ENCODE results near the gene ABTB2. TPM values are rescaled to one million over a fixed set of nuclear protein-coding genes. Genes with fewer than 3 reads are reported as not detected.

Gene ABTB2
- total and polyA plus RNA-seq, 10 of the 15 experiments (the other 5 are each of a cell fraction or from before 2014, with no cell fraction given) = 0.13 to 2.1 (median 0.72) TPM

DNA sequence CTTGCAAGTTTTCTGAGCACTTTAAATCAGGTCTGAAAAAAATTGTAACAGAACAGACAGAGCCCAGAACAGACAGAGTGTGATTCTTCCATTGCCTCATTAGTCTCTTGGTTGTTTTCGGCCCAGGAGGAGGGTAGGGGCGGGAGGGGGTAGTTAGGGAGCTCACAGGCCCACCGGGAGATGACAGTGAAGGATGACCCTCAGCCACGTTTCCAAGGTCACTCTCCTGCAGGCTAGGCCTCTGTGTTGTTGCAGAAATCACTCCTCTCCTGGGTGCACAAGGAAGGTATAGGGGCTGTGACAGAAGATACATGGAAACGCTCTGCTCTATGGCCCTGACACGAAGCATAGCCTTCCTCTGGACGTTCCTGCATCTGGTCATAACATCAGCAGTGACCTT, 69.3 kb downstream of the ABTB2 start:
- Histone ChIP-seq H3K9ac (ENCODE audit: control insufficient read depth, insufficient read depth, low read length) (no peak overlapping the region), H3K27me3 (replicated peaks in 1 of 2; ENCODE audit: control insufficient read depth in 2 of 2, insufficient read depth in 2 of 2, low read length in 1 of 2) (no peaks in the 10 kb centered on the region), H3K4me2 (ENCODE audit: control insufficient read depth, insufficient read depth) (no peak overlapping the region), H3K9me3 (replicated peaks; ENCODE audit: control insufficient read depth, insufficient read depth, low read length) (no peaks in the 10 kb centered on the region), H3K27ac (ENCODE audit: control insufficient read depth, insufficient read depth) (no peak overlapping the region), H3K36me3 (ENCODE audit: control insufficient read depth in 2 of 2, insufficient read depth in 2 of 2, low read length in 1 of 2) (no peaks in the 10 kb centered on the region), H2AFZ (ENCODE audit: control insufficient read depth, low read depth, low read length) (no peak overlapping the region), H3K79me2 (ENCODE audit: control insufficient read depth, insufficient read depth, low read length) (no peaks in the 10 kb centered on the region), H3K4me3 (no peak overlapping the region), H3K4me1 (ENCODE audit: control insufficient read depth, insufficient read depth, low read length) (no peaks in the 10 kb centered on the region), H4K20me1 (ENCODE audit: control insufficient read depth, insufficient read depth) (no peaks in the 10 kb centered on the region)
- no peak for ATAC-seq
- ChIA-PET SMC1A (ENCODE audit: uncharacterized antibody, unreplicated experiment) (interaction anchor here (1.3 to 1.5 kb wide), 2 partner anchors 11 to 113 kb away, joined by 3 to 4 read pairs; no protein-coding TSS in a partner anchor), CTCF (no interaction called here), RAD21 (ENCODE audit: unreplicated experiment) (interaction anchor here (0.6 kb wide), 1 partner anchor 89 kb away, joined by 4 read pairs; no protein-coding TSS in a partner anchor), POLR2A (interaction anchor here (0.6 kb wide), 1 partner anchor 14 kb away, joined by 3 read pairs; no protein-coding TSS in a partner anchor)
- no peak for DNase-seq (ENCODE audit: low read depth, low spot score)
- intact Hi-C loops (cut with micrococcal nuclease; ENCODE audit: unreplicated experiment) (no loop called here), in situ Hi-C loops (cut with MboI) (no loop called here)
- WGBS (ENCODE audit: insufficient coverage, insufficient replicate concordance, low lambda C conversion rate, missing lambda C conversion rate) = 53% methylated on average over 6 of the region's 7 CpGs
- BruUV-seq (replicated peaks) = no TSS peak
- TF ChIP-seq, protein P1, sequence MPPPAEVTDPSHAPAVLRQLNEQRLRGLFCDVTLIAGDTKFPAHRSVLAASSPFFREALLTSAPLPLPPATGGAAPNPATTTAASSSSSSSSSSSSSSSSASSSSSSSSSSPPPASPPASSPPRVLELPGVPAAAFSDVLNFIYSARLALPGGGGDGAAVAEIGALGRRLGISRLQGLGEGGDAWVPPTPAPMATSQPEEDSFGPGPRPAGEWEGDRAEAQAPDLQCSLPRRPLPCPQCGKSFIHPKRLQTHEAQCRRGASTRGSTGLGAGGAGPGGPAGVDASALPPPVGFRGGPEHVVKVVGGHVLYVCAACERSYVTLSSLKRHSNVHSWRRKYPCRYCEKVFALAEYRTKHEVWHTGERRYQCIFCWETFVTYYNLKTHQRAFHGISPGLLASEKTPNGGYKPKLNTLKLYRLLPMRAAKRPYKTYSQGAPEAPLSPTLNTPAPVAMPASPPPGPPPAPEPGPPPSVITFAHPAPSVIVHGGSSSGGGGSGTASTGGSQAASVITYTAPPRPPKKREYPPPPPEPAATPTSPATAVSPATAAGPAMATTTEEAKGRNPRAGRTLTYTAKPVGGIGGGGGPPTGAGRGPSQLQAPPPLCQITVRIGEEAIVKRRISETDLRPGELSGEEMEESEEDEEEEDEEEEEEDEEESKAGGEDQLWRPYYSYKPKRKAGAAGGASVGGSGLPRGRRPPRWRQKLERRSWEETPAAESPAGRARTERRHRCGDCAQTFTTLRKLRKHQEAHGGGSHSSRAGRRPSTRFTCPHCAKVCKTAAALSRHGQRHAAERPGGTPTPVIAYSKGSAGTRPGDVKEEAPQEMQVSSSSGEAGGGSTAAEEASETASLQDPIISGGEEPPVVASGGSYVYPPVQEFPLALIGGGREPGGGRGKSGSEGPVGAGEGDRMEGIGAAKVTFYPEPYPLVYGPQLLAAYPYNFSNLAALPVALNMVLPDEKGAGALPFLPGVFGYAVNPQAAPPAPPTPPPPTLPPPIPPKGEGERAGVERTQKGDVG (CRISPR knock-in tag; IDR thresholded peaks at IDR 0.05) = no peak
- TF ChIP-seq, protein P2, sequence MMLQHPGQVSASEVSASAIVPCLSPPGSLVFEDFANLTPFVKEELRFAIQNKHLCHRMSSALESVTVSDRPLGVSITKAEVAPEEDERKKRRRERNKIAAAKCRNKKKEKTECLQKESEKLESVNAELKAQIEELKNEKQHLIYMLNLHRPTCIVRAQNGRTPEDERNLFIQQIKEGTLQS (IDR thresholded peaks at IDR 0.05; ENCODE audit: borderline replicate concordance, extremely low read depth, low read depth, low read length) = no peak
- TF ChIP-seq CEBPB (IDR thresholded peaks at IDR 0.05; ENCODE audit: borderline replicate concordance in 1 of 2, low read depth in 2 of 2, low read length in 2 of 2) (no peak), MEF2B (IDR thresholded peaks at IDR 0.05; ENCODE audit: partially characterized antibody, poor library complexity, severe bottlenecking) (no peak)
- no peak for FAIRE-seq
